HepG2 (cell line): Measurements from ENCODE around the gene DHX34. TPM values are rescaled to one million over a fixed set of nuclear protein-coding genes. Genes with fewer than 3 reads are reported as not detected.

Experiments
- ATF7-NPFF ChIP-seq: sonication (generic); formaldehyde crosslinking; IDR thresholded peaks from 2 replicates; pipeline ENCODE4 v1.8.1; 2023; ENCODE audit warnings: mild to moderate bottlenecking, low read depth, missing genetic modification reagents, moderate library complexity
- CAMTA2 ChIP-seq: sonication (generic); formaldehyde crosslinking; IDR thresholded peaks from 2 replicates; pipeline ENCODE4 v1.4.0; 2020; ENCODE audit warnings: mild to moderate bottlenecking, missing genetic modification reagents, borderline replicate concordance
- GABPB1 ChIP-seq: IDR thresholded peaks from 2 replicates; pipeline ENCODE4 v1.6.1; 2016; ENCODE audit warnings: mild to moderate bottlenecking, missing genetic modification reagents, moderate library complexity, missing compliant biosample characterization
- HHEX ChIP-seq: IDR thresholded peaks from 2 replicates; pipeline ENCODE4 v1.6.1; 2016; ENCODE audit warnings: control low read depth
- HNF4G ChIP-seq, 2 experiments: sonication (generic) in 1 of 2; formaldehyde crosslinking in 1 of 2; IDR thresholded peaks; 2 replicates each; pipeline versions ENCODE4 v1.4.0 to v1.6.1; 2011 to 2020; ENCODE audit warnings: borderline replicate concordance in 2 of 2, low read depth in 2 of 2, mild to moderate bottlenecking in 2 of 2, low read length in 1 of 2, missing genetic modification reagents in 1 of 2, moderate library complexity in 1 of 2
- RNF2 ChIP-seq: fragments of 450-650 bp; conservative IDR thresholded peaks from 2 replicates; pipeline ENCODE4 v1.6.1; 2016; ENCODE audit warnings: low read depth
- SALL1 ChIP-seq: sonication (generic); formaldehyde crosslinking; IDR thresholded peaks from 2 replicates; pipeline ENCODE4 v1.8.0; 2022; ENCODE audit warnings: mild to moderate bottlenecking, missing genetic modification reagents
- SRSF4 ChIP-seq: fragments of 200-400 bp; formaldehyde crosslinking; IDR thresholded peaks from one replicate; pipeline ENCODE4 v1.6.1; 2018; ENCODE audit warnings: mild to moderate bottlenecking, low read depth, low read length, moderate library complexity; ENCODE audit not compliant: poor library complexity, severe bottlenecking
- ZNF260 ChIP-seq: sonication (generic); formaldehyde crosslinking; IDR thresholded peaks from 2 replicates; pipeline ENCODE4 v1.4.0; 2020; ENCODE audit warnings: missing genetic modification reagents, low read depth, mild to moderate bottlenecking, borderline replicate concordance
- ZNF350 ChIP-seq: sonication (generic); formaldehyde crosslinking; IDR thresholded peaks from 2 replicates; pipeline ENCODE4 v1.4.0; 2020; ENCODE audit warnings: mild to moderate bottlenecking, low read depth, missing genetic modification reagents, borderline replicate concordance
- ZNF484 ChIP-seq: sonication (generic); formaldehyde crosslinking; IDR thresholded peaks from 2 replicates; pipeline ENCODE4 v1.5.1; 2020; ENCODE audit warnings: mild to moderate bottlenecking, low read depth, missing genetic modification reagents, borderline replicate concordance
- ZNF552 ChIP-seq: sonication (generic); formaldehyde crosslinking; IDR thresholded peaks from 2 replicates; pipeline ENCODE4 v1.9.0; 2022; ENCODE audit warnings: missing genetic modification reagents, mild to moderate bottlenecking, borderline replicate concordance
- polyA plus RNA-seq, 8 experiments: library from polyadenylated mRNA; depleted of rRNA in 3 of 8; stranded (reverse) in 7 of 8; unstranded in 1 of 8; fragments of >200 nt; fragmentation: Illumina TruSeq in 4 of 8; extraction: Trizol in 4 of 8; gene quantifications; 2 replicates each; pipeline versions ENCODE4 v1.2.1 to v1.2.3, GENCODE V29; 2011 to 2016; ENCODE audit warnings: low read depth in 4 of 8, missing spikeins in 1 of 8, mixed read lengths in 1 of 8; ENCODE audit not compliant: insufficient read depth in 1 of 8
- total RNA-seq, 5 experiments: library from RNA; depleted of rRNA; stranded (reverse); fragments of >200 nt; fragmentation: Illumina TruSeq; extraction: Trizol; gene quantifications; 2 replicates each; pipeline ENCODE4 v1.2.3, GENCODE V29; 2016; ENCODE audit warnings: low read depth in 1 of 5
- TF ChIP-seq, protein P1 (sequence below): sonication (generic); formaldehyde crosslinking; IDR thresholded peaks from 2 replicates; pipeline ENCODE4 v1.9.0; 2021; ENCODE audit warnings: mild to moderate bottlenecking, missing genetic modification reagents
- TF ChIP-seq, protein P2 (sequence below): IDR thresholded peaks from 2 replicates; pipeline ENCODE4 v1.6.1; 2016; ENCODE audit warnings: control low read depth
- TF ChIP-seq, protein P3 (sequence below): sonication (generic); formaldehyde crosslinking; IDR thresholded peaks from 2 replicates; pipeline ENCODE4 v1.4.0; 2020; ENCODE audit warnings: missing genetic modification reagents
- TF ChIP-seq, protein P4 (sequence below): IDR thresholded peaks from 2 replicates; pipeline ENCODE4 v1.6.1; 2016; ENCODE audit warnings: missing genetic modification reagents, missing compliant biosample characterization

The DHX34 gene
- total and polyA plus RNA-seq, 2 of the 13 experiments (the other 11 are each of a cell fraction or from before 2014, with no cell fraction given): 9.2 to 12.0 TPM

DNA sequence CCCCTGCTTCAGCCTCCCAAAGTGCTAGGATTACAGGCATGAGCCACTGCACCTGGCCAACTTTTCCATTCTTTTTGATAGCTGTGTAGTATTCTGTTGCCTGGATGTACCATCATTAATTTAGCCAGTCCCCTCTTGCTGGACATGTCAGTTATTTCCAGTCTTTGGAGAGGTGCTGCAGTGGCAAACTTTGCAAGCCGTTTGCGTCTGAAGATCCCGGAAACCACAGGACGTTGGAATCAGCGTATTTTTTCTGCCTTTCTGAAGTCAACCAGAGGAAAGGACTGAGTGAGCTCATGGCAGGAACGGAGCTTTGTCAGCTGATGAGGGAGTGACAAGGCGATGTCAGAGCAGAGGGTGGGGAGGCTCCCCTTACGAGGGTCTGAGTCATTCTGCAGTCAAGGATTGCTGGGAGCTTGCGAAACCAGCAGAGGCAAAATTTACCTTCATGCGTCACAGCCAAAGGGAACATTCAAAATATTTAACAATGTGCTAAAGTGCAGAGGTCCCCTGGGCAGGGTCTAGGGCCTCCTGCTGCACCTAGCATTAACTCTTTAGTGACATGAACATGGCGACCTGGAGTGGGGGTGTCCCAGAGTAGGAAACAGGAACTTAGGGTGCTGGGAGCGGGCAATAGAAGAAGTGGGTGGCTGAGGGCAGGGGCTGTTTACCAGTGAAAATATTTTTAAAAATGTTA is 33.8 kb upstream of the DHX34 start (continued):
- TF ChIP-seq HNF4G (IDR thresholded peaks at IDR 0.05; ENCODE audit: borderline replicate concordance, low read depth, low read length): peak; percentile 98
- peak; percentile 61; the same call in 1 of the 2 replicates for TF ChIP-seq HNF4G (CRISPR knock-in tag; IDR thresholded peaks at IDR 0.05; ENCODE audit: borderline replicate concordance, low read depth)
- TF ChIP-seq ZNF552: peak; percentile 53; the same call in 1 of the 2 replicates
- TF ChIP-seq HHEX (CRISPR knock-in tag): 0 out of 2 replicates have a peak, but pooled peaks have one; percentile 44
- TF ChIP-seq CAMTA2 (CRISPR knock-in tag): no peak
- TF ChIP-seq SRSF4: no peak
- TF ChIP-seq, protein P1, sequence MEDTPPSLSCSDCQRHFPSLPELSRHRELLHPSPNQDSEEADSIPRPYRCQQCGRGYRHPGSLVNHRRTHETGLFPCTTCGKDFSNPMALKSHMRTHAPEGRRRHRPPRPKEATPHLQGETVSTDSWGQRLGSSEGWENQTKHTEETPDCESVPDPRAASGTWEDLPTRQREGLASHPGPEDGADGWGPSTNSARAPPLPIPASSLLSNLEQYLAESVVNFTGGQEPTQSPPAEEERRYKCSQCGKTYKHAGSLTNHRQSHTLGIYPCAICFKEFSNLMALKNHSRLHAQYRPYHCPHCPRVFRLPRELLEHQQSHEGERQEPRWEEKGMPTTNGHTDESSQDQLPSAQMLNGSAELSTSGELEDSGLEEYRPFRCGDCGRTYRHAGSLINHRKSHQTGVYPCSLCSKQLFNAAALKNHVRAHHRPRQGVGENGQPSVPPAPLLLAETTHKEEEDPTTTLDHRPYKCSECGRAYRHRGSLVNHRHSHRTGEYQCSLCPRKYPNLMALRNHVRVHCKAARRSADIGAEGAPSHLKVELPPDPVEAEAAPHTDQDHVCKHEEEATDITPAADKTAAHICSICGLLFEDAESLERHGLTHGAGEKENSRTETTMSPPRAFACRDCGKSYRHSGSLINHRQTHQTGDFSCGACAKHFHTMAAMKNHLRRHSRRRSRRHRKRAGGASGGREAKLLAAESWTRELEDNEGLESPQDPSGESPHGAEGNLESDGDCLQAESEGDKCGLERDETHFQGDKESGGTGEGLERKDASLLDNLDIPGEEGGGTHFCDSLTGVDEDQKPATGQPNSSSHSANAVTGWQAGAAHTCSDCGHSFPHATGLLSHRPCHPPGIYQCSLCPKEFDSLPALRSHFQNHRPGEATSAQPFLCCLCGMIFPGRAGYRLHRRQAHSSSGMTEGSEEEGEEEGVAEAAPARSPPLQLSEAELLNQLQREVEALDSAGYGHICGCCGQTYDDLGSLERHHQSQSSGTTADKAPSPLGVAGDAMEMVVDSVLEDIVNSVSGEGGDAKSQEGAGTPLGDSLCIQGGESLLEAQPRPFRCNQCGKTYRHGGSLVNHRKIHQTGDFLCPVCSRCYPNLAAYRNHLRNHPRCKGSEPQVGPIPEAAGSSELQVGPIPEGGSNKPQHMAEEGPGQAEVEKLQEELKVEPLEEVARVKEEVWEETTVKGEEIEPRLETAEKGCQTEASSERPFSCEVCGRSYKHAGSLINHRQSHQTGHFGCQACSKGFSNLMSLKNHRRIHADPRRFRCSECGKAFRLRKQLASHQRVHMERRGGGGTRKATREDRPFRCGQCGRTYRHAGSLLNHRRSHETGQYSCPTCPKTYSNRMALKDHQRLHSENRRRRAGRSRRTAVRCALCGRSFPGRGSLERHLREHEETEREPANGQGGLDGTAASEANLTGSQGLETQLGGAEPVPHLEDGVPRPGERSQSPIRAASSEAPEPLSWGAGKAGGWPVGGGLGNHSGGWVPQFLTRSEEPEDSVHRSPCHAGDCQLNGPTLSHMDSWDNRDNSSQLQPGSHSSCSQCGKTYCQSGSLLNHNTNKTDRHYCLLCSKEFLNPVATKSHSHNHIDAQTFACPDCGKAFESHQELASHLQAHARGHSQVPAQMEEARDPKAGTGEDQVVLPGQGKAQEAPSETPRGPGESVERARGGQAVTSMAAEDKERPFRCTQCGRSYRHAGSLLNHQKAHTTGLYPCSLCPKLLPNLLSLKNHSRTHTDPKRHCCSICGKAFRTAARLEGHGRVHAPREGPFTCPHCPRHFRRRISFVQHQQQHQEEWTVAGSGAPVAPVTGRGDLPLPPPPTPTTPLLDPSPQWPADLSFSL: no peak
- peak; percentile 45; the same call in 1 of the 2 replicates for TF ChIP-seq GABPB1 (CRISPR knock-in tag)
- no peak for TF ChIP-seq ZNF484 (CRISPR knock-in tag)
- no peak for TF ChIP-seq ATF7-NPFF (CRISPR knock-in tag)
- TF ChIP-seq, protein P2, sequence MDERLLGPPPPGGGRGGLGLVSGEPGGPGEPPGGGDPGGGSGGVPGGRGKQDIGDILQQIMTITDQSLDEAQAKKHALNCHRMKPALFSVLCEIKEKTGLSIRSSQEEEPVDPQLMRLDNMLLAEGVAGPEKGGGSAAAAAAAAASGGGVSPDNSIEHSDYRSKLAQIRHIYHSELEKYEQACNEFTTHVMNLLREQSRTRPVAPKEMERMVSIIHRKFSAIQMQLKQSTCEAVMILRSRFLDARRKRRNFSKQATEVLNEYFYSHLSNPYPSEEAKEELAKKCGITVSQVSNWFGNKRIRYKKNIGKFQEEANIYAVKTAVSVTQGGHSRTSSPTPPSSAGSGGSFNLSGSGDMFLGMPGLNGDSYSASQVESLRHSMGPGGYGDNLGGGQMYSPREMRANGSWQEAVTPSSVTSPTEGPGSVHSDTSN: peak; percentile 53; the same call in 1 of the 2 replicates
- TF ChIP-seq SALL1 (CRISPR knock-in tag): peak; percentile 98
- no peak for TF ChIP-seq RNF2
- TF ChIP-seq ZNF350 (CRISPR knock-in tag): peak; percentile 84
- TF ChIP-seq, protein P3, sequence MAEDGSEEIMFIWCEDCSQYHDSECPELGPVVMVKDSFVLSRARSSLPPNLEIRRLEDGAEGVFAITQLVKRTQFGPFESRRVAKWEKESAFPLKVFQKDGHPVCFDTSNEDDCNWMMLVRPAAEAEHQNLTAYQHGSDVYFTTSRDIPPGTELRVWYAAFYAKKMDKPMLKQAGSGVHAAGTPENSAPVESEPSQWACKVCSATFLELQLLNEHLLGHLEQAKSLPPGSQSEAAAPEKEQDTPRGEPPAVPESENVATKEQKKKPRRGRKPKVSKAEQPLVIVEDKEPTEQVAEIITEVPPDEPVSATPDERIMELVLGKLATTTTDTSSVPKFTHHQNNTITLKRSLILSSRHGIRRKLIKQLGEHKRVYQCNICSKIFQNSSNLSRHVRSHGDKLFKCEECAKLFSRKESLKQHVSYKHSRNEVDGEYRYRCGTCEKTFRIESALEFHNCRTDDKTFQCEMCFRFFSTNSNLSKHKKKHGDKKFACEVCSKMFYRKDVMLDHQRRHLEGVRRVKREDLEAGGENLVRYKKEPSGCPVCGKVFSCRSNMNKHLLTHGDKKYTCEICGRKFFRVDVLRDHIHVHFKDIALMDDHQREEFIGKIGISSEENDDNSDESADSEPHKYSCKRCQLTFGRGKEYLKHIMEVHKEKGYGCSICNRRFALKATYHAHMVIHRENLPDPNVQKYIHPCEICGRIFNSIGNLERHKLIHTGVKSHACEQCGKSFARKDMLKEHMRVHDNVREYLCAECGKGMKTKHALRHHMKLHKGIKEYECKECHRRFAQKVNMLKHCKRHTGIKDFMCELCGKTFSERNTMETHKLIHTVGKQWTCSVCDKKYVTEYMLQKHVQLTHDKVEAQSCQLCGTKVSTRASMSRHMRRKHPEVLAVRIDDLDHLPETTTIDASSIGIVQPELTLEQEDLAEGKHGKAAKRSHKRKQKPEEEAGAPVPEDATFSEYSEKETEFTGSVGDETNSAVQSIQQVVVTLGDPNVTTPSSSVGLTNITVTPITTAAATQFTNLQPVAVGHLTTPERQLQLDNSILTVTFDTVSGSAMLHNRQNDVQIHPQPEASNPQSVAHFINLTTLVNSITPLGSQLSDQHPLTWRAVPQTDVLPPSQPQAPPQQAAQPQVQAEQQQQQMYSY (CRISPR knock-in tag): no peak
- TF ChIP-seq, protein P4, sequence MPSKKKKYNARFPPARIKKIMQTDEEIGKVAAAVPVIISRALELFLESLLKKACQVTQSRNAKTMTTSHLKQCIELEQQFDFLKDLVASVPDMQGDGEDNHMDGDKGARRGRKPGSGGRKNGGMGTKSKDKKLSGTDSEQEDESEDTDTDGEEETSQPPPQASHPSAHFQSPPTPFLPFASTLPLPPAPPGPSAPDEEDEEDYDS: peak; percentile 43; the same call in 1 of the 2 replicates
- TF ChIP-seq ZNF260 (CRISPR knock-in tag): no peak
